Fibroblast of gingiva (primary cell): ENCODE measurements around the gene DCAF17.
"Not testable (repeated sequence)": the region's sequence is repeated elsewhere in the genome, so short reads cannot be mapped to it uniquely, and the experiment has no call there.

ENCODE experiments used
- DNase-seq: peaks from one replicate; pipeline ENCODE4 v3.0.0-alpha.2; 2011; ENCODE audit warnings: low read depth

DCAF17 gene

GRCh38 chr2:171514908-171515582, 81.0 kb downstream of the DCAF17 start:
- DNase-seq: no peak

GRCh38 chr2:171515672-171516298, 81.8 kb downstream of the DCAF17 start:
- peak; percentile 66 for DNase-seq

GRCh38 chr2:171516793-171517192, 82.8 kb downstream of the DCAF17 start:
- no peak for DNase-seq

GRCh38 chr2:171520471-171520870, 86.4 kb downstream of the DCAF17 start:
- DNase-seq: no peak

- DNase-seq: no peak
Measured at GRCh38 chr2:171521361-171522051, 87.5 kb downstream of the DCAF17 start.

- DNase-seq: peak; percentile 95
Measured at GRCh38 chr2:171522052-171522787, 88.2 kb downstream of the DCAF17 start, which contains the start of gene CYBRD1. Gene CYBRD1 (plus strand): TSS chr2:171522474. CDS start chr2:171522546, 72 bp downstream.

- DNase-seq: peak; percentile 29
Measured at GRCh38 chr2:171522788-171523087, 88.7 kb downstream of the DCAF17 start.

GRCh38 chr2:171523088-171524017, 89.3 kb downstream of the DCAF17 start:
- DNase-seq: peak; percentile 90

- DNase-seq: peak; percentile 66
Measured at GRCh38 chr2:171524018-171524401, 90.0 kb downstream of the DCAF17 start.

GRCh38 chr2:171529914-171530313, 95.9 kb downstream of the DCAF17 start:
- no peak for DNase-seq

- no peak for DNase-seq
Measured at GRCh38 chr2:171530378-171530777, 96.4 kb downstream of the DCAF17 start.

GRCh38 chr2:171530859-171531258, 96.8 kb downstream of the DCAF17 start:
- not testable (repeated sequence) for DNase-seq

- DNase-seq: peak; percentile 86
Measured at GRCh38 chr2:171531291-171531690, 97.3 kb downstream of the DCAF17 start.

GRCh38 chr2:171531836-171532450, 97.9 kb downstream of the DCAF17 start:
- DNase-seq: no peak

GRCh38 chr2:171533331-171533730, 99.3 kb downstream of the DCAF17 start:
- no peak for DNase-seq
